ENCODE results near the gene LAMB3.

LAMB3 gene

DNA sequence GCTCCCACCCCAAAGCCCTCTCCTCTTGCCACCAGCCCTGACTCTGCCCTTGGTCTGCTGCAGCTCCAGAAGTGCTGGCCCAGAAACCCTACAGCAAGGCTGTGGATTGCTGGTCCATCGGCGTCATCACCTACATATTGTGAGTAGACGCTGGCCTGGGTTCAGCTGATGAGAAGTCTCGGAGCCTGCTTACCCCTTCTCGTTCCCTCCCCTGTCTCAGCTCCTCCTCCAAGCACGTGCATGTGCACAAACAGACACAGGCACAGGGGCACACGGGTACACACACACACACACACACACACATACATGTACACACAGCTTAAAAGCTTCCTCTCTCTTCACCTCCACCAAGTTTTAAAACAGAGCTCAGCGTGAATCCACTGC lies 44.4 kb downstream of the LAMB3 start:
- H3K27ac ChIP-seq: no peak overlapping the region
- H4K20me1 ChIP-seq: no peaks in the 10 kb centered on the region; a peak in 1 of 22 replicates
- H3K9ac ChIP-seq: no peak overlapping the region
- no peak overlapping the region for H3K4me3 ChIP-seq
- H3K27me3 ChIP-seq: no peaks in the 10 kb centered on the region
- no peaks in the 10 kb centered on the region for H3K9me3 ChIP-seq (replicated peaks in 1 of 11)
- peak overlapping the region in 2 of 11 experiments; percentile 39 to 53; a peak in 4 of 22 replicates for H3K4me2 ChIP-seq
- H3K36me3 ChIP-seq: no peaks in the 10 kb centered on the region
- no peak for TF ChIP-seq Cebpa-rat (IDR thresholded peaks at IDR 0.05)
- peaks cover 5 to 34% (median 16%) of the 10 kb centered on the region in 10 experiments; a peak in 15 of 20 replicates for H3K4me1 ChIP-seq

- H3K27me3 ChIP-seq: no peaks in the 10 kb centered on the region
- H3K27ac ChIP-seq: no peak overlapping the region
- no peak overlapping the region for H3K4me3 ChIP-seq
- no peak for TF ChIP-seq Cebpa-rat (IDR thresholded peaks at IDR 0.05)
- H3K36me3 ChIP-seq: no peaks in the 10 kb centered on the region
- H3K4me1 ChIP-seq: peaks cover 0 to 31% (median 11%) of the 10 kb centered on the region in 10 experiments; a peak in 14 of 20 replicates
- H3K9me3 ChIP-seq (replicated peaks in 1 of 11): no peaks in the 10 kb centered on the region
- H3K9ac ChIP-seq: no peak overlapping the region
- no peaks in the 10 kb centered on the region; a peak in 1 of 22 replicates for H4K20me1 ChIP-seq
- H3K4me2 ChIP-seq: peak overlapping the region in 3 of 11 experiments; percentile 18 to 53 (median 39); a peak in 5 of 22 replicates
These were observed 45.0 kb downstream of the LAMB3 start for GRCh38 chr1:209607102-209607794.

- Histone ChIP-seq H3K9me3 (replicated peaks in 1 of 11) (no peaks in the 10 kb centered on the region), H3K9ac (no peak overlapping the region), H3K4me3 (no peak overlapping the region), H3K36me3 (no peaks in the 10 kb centered on the region), H3K27ac (no peak overlapping the region), H3K4me1 (peaks cover 0 to 15% (median 0%) of the 10 kb centered on the region in 10 experiments; a peak in 8 of 20 replicates), H4K20me1 (no peaks in the 10 kb centered on the region), H3K27me3 (no peaks in the 10 kb centered on the region), H3K4me2 (no peak overlapping the region)
- no peak for TF ChIP-seq Cebpa-rat (IDR thresholded peaks at IDR 0.05)
These were observed 48.3 kb downstream of the LAMB3 start for GRCh38 chr1:209603877-209604276.

GRCh38 chr1:209601809-209602657 lies 50.2 kb downstream of the LAMB3 start:
- no peaks in the 10 kb centered on the region for H3K27me3 ChIP-seq
- no peak for TF ChIP-seq Cebpa-rat (IDR thresholded peaks at IDR 0.05)
- H3K4me3 ChIP-seq: no peak overlapping the region
- no peak overlapping the region for H3K9ac ChIP-seq
- H3K9me3 ChIP-seq (replicated peaks in 1 of 11): no peaks in the 10 kb centered on the region
- no peak overlapping the region for H3K4me2 ChIP-seq
- no peak overlapping the region for H3K27ac ChIP-seq
- H3K36me3 ChIP-seq: no peaks in the 10 kb centered on the region
- H4K20me1 ChIP-seq: no peaks in the 10 kb centered on the region
- H3K4me1 ChIP-seq: peaks cover 0 to 4% (median 0%) of the 10 kb centered on the region in 10 experiments; a peak in 6 of 20 replicates

DNA sequence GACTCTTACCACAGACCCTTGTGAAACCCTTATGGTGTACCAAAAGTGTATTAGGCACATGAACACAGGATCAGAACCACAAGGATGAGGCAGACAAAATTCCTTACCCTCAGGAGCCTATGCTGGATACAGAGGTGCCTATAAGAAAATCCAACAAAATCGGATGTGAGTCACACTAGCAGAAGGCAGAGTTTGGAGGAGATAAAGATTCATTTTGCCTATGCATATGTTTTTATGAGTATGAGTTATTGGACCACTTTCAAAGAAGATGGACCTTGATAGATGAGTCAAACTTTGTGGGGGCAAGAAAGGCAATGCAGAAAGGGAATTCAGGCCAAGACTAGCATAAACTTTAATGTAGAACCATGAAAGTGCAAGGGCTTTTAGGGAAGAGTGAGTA lies 51.7 kb downstream of the LAMB3 start:
- no peak overlapping the region for H3K4me3 ChIP-seq
- no peaks in the 10 kb centered on the region for H3K27me3 ChIP-seq
- H3K9ac ChIP-seq: no peak overlapping the region
- no peaks in the 10 kb centered on the region for H3K36me3 ChIP-seq
- H3K9me3 ChIP-seq (replicated peaks in 1 of 11): no peaks in the 10 kb centered on the region
- H4K20me1 ChIP-seq: no peaks in the 10 kb centered on the region
- H3K4me2 ChIP-seq: no peak overlapping the region
- H3K27ac ChIP-seq: no peak overlapping the region
- no peak for TF ChIP-seq Cebpa-rat (IDR thresholded peaks at IDR 0.05)
- peaks cover 0 to 4% (median 0%) of the 10 kb centered on the region in 10 experiments; a peak in 2 of 20 replicates for H3K4me1 ChIP-seq

GRCh38 chr1:209598227-209598626 lies 54.0 kb downstream of the LAMB3 start:
- no peak overlapping the region for H3K27ac ChIP-seq
- H3K9ac ChIP-seq: no peak overlapping the region
- H4K20me1 ChIP-seq: no peaks in the 10 kb centered on the region
- H3K27me3 ChIP-seq: no peaks in the 10 kb centered on the region
- no peak overlapping the region for H3K4me2 ChIP-seq
- H3K9me3 ChIP-seq (replicated peaks in 1 of 11): no peaks in the 10 kb centered on the region
- TF ChIP-seq Cebpa-rat (IDR thresholded peaks at IDR 0.05): no peak
- H3K4me1 ChIP-seq: peaks cover 0 to 4% (median 0%) of the 10 kb centered on the region in 10 experiments; a peak in 1 of 20 replicates
- H3K36me3 ChIP-seq: no peaks in the 10 kb centered on the region
- H3K4me3 ChIP-seq: no peak overlapping the region

DNA sequence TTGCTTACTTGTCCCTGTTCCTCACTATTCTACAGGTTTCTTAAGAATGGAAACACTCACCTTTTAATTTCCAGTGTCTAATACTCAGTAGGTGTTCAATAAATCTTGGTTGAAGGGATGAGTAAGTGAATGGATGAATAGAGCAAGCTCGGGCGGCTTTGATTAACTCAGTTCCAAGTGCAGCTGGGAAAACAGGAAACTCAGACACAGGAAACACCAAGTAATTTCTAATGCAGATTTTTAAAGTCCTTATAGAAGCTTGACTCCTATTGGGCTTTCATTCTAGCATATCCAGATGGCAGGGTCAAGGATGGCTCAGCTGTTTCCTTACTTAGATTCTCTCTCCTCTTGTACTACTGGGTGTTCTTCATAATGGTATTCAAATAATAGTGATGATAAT lies 54.7 kb downstream of the LAMB3 start:
- Histone ChIP-seq H3K4me1 (peaks cover 0 to 4% (median 0%) of the 10 kb centered on the region in 10 experiments; a peak in 1 of 20 replicates), H3K36me3 (no peaks in the 10 kb centered on the region), H3K9me3 (replicated peaks in 1 of 11) (no peaks in the 10 kb centered on the region), H3K27ac (no peak overlapping the region), H3K9ac (no peak overlapping the region), H3K27me3 (no peaks in the 10 kb centered on the region), H3K4me2 (no peak overlapping the region), H4K20me1 (no peaks in the 10 kb centered on the region), H3K4me3 (no peak overlapping the region)
- TF ChIP-seq Cebpa-rat (IDR thresholded peaks at IDR 0.05): no peak

- no peaks in the 10 kb centered on the region for H3K9me3 ChIP-seq (replicated peaks in 1 of 11)
- H3K4me3 ChIP-seq: no peak overlapping the region
- no peaks in the 10 kb centered on the region for H3K36me3 ChIP-seq
- H3K4me1 ChIP-seq: peaks cover 0 to 4% (median 0%) of the 10 kb centered on the region in 10 experiments; a peak in 1 of 20 replicates
- no peak for TF ChIP-seq Cebpa-rat (IDR thresholded peaks at IDR 0.05)
- H3K4me2 ChIP-seq: no peak overlapping the region
- no peak overlapping the region for H3K27ac ChIP-seq
- H3K9ac ChIP-seq: no peak overlapping the region
- no peaks in the 10 kb centered on the region for H3K27me3 ChIP-seq
- no peaks in the 10 kb centered on the region for H4K20me1 ChIP-seq
These were observed 56.5 kb downstream of the LAMB3 start for GRCh38 chr1:209595599-209596285.

- H3K27me3 ChIP-seq: no peaks in the 10 kb centered on the region
- H3K4me2 ChIP-seq: no peak overlapping the region
- H3K9me3 ChIP-seq (replicated peaks in 1 of 11): no peaks in the 10 kb centered on the region
- peaks cover 0 to 4% (median 0%) of the 10 kb centered on the region in 10 experiments; a peak in 1 of 20 replicates for H3K4me1 ChIP-seq
- H3K4me3 ChIP-seq: no peak overlapping the region
- H4K20me1 ChIP-seq: no peaks in the 10 kb centered on the region
- H3K9ac ChIP-seq: no peak overlapping the region
- TF ChIP-seq Cebpa-rat (IDR thresholded peaks at IDR 0.05): no peak
- H3K27ac ChIP-seq: no peak overlapping the region
- no peaks in the 10 kb centered on the region for H3K36me3 ChIP-seq
These were observed 57.2 kb downstream of the LAMB3 start for GRCh38 chr1:209595028-209595427.
